NT2/D1 (cell line): ENCODE measurements around the gene CARMIL1.

Source experiments
- DNase-seq: peaks from one replicate; pipeline ENCODE4 v3.0.0-alpha.2; 2011; ENCODE audit warnings: low read depth, low spot score
- H3K27me3 ChIP-seq: 2 replicates; pipeline ENCODE4 v1.6.0; 2011; ENCODE audit warnings: mild to moderate bottlenecking; ENCODE audit not compliant: insufficient read length, insufficient read depth
- H3K36me3 ChIP-seq: 2 replicates; pipeline ENCODE4 v1.6.1; 2011; ENCODE audit warnings: mild to moderate bottlenecking, low read length, mixed read lengths; ENCODE audit not compliant: insufficient read depth, insufficient read length
- H3K4me1 ChIP-seq: 2 replicates; pipeline ENCODE4 v1.5.1; 2011; ENCODE audit not compliant: insufficient read depth, insufficient read length
- H3K4me3 ChIP-seq: 2 replicates; pipeline ENCODE4 v1.5.1; 2011; ENCODE audit warnings: low read depth; ENCODE audit not compliant: insufficient read length
- H3K9ac ChIP-seq: 2 replicates; pipeline ENCODE4 v1.6.0; 2011; ENCODE audit warnings: low read depth; ENCODE audit not compliant: insufficient read length
- H3K9me3 ChIP-seq: 2 replicates; pipeline ENCODE4 v1.5.1; 2011; ENCODE audit warnings: mild to moderate bottlenecking, low read length; ENCODE audit not compliant: insufficient read depth
- SUZ12 ChIP-seq: IDR thresholded peaks from 2 replicates; pipeline ENCODE4 v1.6.1; 2011; ENCODE audit not compliant: insufficient read length, insufficient read depth; ENCODE audit errors: extremely low read depth
- YY1 ChIP-seq: IDR thresholded peaks from 2 replicates; pipeline ENCODE4 v1.6.1; 2011; ENCODE audit not compliant: insufficient read length, insufficient read depth
- ZNF274 ChIP-seq: IDR thresholded peaks from 2 replicates; pipeline ENCODE4 v1.6.1; 2011; ENCODE audit warnings: mild to moderate bottlenecking, low read depth, low read length

The CARMIL1 gene

GRCh38 chr6:25555188-25555587 is 276.0 kb downstream of the CARMIL1 start:
- Histone ChIP-seq H3K4me1 (no peaks in the 10 kb centered on the region), H3K9me3 (no peaks in the 10 kb centered on the region), H3K4me3 (no peak overlapping the region), H3K9ac (no peak overlapping the region), H3K36me3 (no peaks in the 10 kb centered on the region), H3K27me3 (no peaks in the 10 kb centered on the region)
- TF ChIP-seq YY1 (no peak), SUZ12 (no peak)
- DNase-seq = no peak

- Histone ChIP-seq H3K9ac (no peak overlapping the region), H3K36me3 (no peaks in the 10 kb centered on the region), H3K9me3 (no peaks in the 10 kb centered on the region), H3K4me3 (no peak overlapping the region), H3K4me1 (no peaks in the 10 kb centered on the region), H3K27me3 (no peaks in the 10 kb centered on the region)
- TF ChIP-seq ZNF274 (no peak), YY1 (no peak), SUZ12 (no peak)
- DNase-seq = peak; percentile 51
These were observed 277.3 kb downstream of the CARMIL1 start for GRCh38 chr6:25556516-25556915.

GRCh38 chr6:25558155-25558817 is 279.1 kb downstream of the CARMIL1 start:
- H3K9ac ChIP-seq = no peak overlapping the region
- no peak for TF ChIP-seq ZNF274
- TF ChIP-seq SUZ12 = no peak
- no peak for TF ChIP-seq YY1
- no peaks in the 10 kb centered on the region for H3K4me1 ChIP-seq
- H3K27me3 ChIP-seq = no peaks in the 10 kb centered on the region
- H3K9me3 ChIP-seq = no peaks in the 10 kb centered on the region
- no peak overlapping the region for H3K4me3 ChIP-seq
- H3K36me3 ChIP-seq = no peaks in the 10 kb centered on the region
- no peak for DNase-seq

GRCh38 chr6:25560865-25561264 is 281.7 kb downstream of the CARMIL1 start:
- Histone ChIP-seq H3K4me3 (no peak overlapping the region), H3K4me1 (no peaks in the 10 kb centered on the region), H3K27me3 (no peaks in the 10 kb centered on the region), H3K9me3 (no peaks in the 10 kb centered on the region), H3K9ac (no peak overlapping the region), H3K36me3 (no peaks in the 10 kb centered on the region)
- no peak for DNase-seq
- no peak for TF ChIP-seq ZNF274
- TF ChIP-seq SUZ12 = no peak
- no peak for TF ChIP-seq YY1

GRCh38 chr6:25564943-25565342 is 285.8 kb downstream of the CARMIL1 start:
- TF ChIP-seq SUZ12 (no peak), ZNF274 (no peak), YY1 (no peak)
- Histone ChIP-seq H3K36me3 (no peaks in the 10 kb centered on the region), H3K27me3 (no peaks in the 10 kb centered on the region), H3K4me3 (no peak overlapping the region), H3K9ac (no peak overlapping the region), H3K4me1 (no peaks in the 10 kb centered on the region), H3K9me3 (no peaks in the 10 kb centered on the region)
- no peak for DNase-seq

- H3K9ac ChIP-seq = no peak overlapping the region
- no peaks in the 10 kb centered on the region for H3K36me3 ChIP-seq
- H3K4me1 ChIP-seq = no peaks in the 10 kb centered on the region
- no peaks in the 10 kb centered on the region for H3K9me3 ChIP-seq
- DNase-seq = no peak
- no peak overlapping the region for H3K4me3 ChIP-seq
- TF ChIP-seq ZNF274 (no peak), SUZ12 (no peak), YY1 (no peak)
- no peaks in the 10 kb centered on the region for H3K27me3 ChIP-seq
These were observed 291.4 kb downstream of the CARMIL1 start for GRCh38 chr6:25570578-25570977.

- Histone ChIP-seq H3K36me3 (no peaks in the 10 kb centered on the region), H3K4me1 (no peaks in the 10 kb centered on the region), H3K9ac (no peak overlapping the region), H3K9me3 (no peaks in the 10 kb centered on the region), H3K4me3 (no peak overlapping the region), H3K27me3 (no peaks in the 10 kb centered on the region)
- DNase-seq = no peak
- TF ChIP-seq ZNF274 (no peak), YY1 (no peak), SUZ12 (no peak)
These were observed 297.7 kb downstream of the CARMIL1 start for GRCh38 chr6:25576919-25577318.
